Osteocyte (in vitro differentiated cells): Measurements from ENCODE around the gene UPP1. TPM values are rescaled to one million over a fixed set of nuclear protein-coding genes. Genes with fewer than 3 reads are reported as not detected.

Experiments
- DNase-seq: peaks from one replicate; pipeline ENCODE4 v3.0.0; 2021; ENCODE audit warnings: mixed read lengths; ENCODE audit not compliant: unreplicated experiment; ENCODE audit errors: extremely low spot score
- H3K27ac Mint-ChIP-seq: one replicate; pipeline ENCODE4 v1.8.0; 2021; ENCODE audit warnings: mild to moderate bottlenecking, mixed read lengths; ENCODE audit not compliant: unreplicated experiment
- H3K27me3 Mint-ChIP-seq: one replicate; pipeline ENCODE4 v1.8.0; 2021; ENCODE audit warnings: mixed read lengths; ENCODE audit not compliant: unreplicated experiment
- H3K36me3 Mint-ChIP-seq: one replicate; pipeline ENCODE4 v1.8.0; 2021; ENCODE audit warnings: mixed read lengths; ENCODE audit not compliant: unreplicated experiment
- H3K4me1 Mint-ChIP-seq: one replicate; pipeline ENCODE4 v1.8.0; 2021; ENCODE audit warnings: mixed read lengths; ENCODE audit not compliant: unreplicated experiment
- H3K4me3 Mint-ChIP-seq: one replicate; pipeline ENCODE4 v1.8.0; 2021; ENCODE audit warnings: mild to moderate bottlenecking, moderate library complexity, mixed read lengths; ENCODE audit not compliant: unreplicated experiment
- H3K9me3 Mint-ChIP-seq: one replicate; pipeline ENCODE4 v1.8.0; 2021; ENCODE audit warnings: mixed read lengths; ENCODE audit not compliant: unreplicated experiment
- CTCF ChIP-seq: fragments of 200-600 bp; sonication (generic); IDR thresholded peaks from 2 replicates; pipeline ENCODE4 v1.5.0; 2021; ENCODE audit warnings: antibody characterized with exemption, mild to moderate bottlenecking, moderate library complexity
- total RNA-seq: library from RNA; stranded (reverse); gene quantifications from 2 replicates; pipeline ENCODE4 v1.2.1, GENCODE V29; 2021

UPP1 gene
- total RNA-seq, 1 donor from 2014 or later: 27.3 TPM

- Mint-ChIP-seq H3K27ac (no peak overlapping the region), H3K36me3 (no peaks in the 10 kb centered on the region)
- no peak for TF ChIP-seq CTCF
Observed at GRCh38 chr7:48148311-48148710, 59.2 kb downstream of the UPP1 start.

GRCh38 chr7:48149058-48149457 is 60.0 kb downstream of the UPP1 start:
- Mint-ChIP-seq H3K4me1 (no peaks in the 10 kb centered on the region), H3K4me3 (no peak overlapping the region), H3K27me3 (peaks cover 40% of the 10 kb centered on the region), H3K9me3 (no peaks in the 10 kb centered on the region), H3K27ac (no peak overlapping the region), H3K36me3 (no peaks in the 10 kb centered on the region)
- no peak for TF ChIP-seq CTCF
- DNase-seq: no peak

More at GRCh38 chr7:48148311-48148710, 59.2 kb downstream of the UPP1 start:
- Mint-ChIP-seq H3K4me3 (no peak overlapping the region), H3K9me3 (no peaks in the 10 kb centered on the region), H3K27me3 (peaks cover 44% of the 10 kb centered on the region), H3K4me1 (no peaks in the 10 kb centered on the region)
- DNase-seq: no peak

GRCh38 chr7:48150086-48150485 is 61.0 kb downstream of the UPP1 start:
- no peak for TF ChIP-seq CTCF
- Mint-ChIP-seq H3K9me3 (no peaks in the 10 kb centered on the region), H3K27me3 (peaks cover 41% of the 10 kb centered on the region), H3K27ac (no peak overlapping the region), H3K36me3 (no peaks in the 10 kb centered on the region), H3K4me1 (no peaks in the 10 kb centered on the region), H3K4me3 (no peak overlapping the region)
- no peak for DNase-seq

- H3K4me1 Mint-ChIP-seq: peaks cover 12% of the 10 kb centered on the region
- TF ChIP-seq CTCF: peak; percentile 81
- no peak overlapping the region for H3K4me3 Mint-ChIP-seq
- no peak overlapping the region for H3K27ac Mint-ChIP-seq
- DNase-seq: no peak
- peaks cover 21% of the 10 kb centered on the region for H3K27me3 Mint-ChIP-seq
- H3K36me3 Mint-ChIP-seq: no peaks in the 10 kb centered on the region
- H3K9me3 Mint-ChIP-seq: no peaks in the 10 kb centered on the region
Observed at GRCh38 chr7:48154792-48155413, 65.8 kb downstream of the UPP1 start.

Other genes starting within 250 kb of the UPP1 start
- 0.05 and 0.13 TPM in 2 replicates for gene PKD1L1, start 140.8 kb upstream of the UPP1 start, total RNA-seq
- 28.8 and 33.9 TPM in 2 replicates for gene HUS1, start 109.7 kb upstream of the UPP1 start, total RNA-seq
- gene SUN3, start 60.2 kb upstream of the UPP1 start, total RNA-seq: not detected in 2 replicates
- gene C7orf57, start 53.7 kb upstream of the UPP1 start, total RNA-seq: not detected in 2 replicates
- gene ABCA13, start 82.2 kb downstream of the UPP1 start, total RNA-seq: 0.63 and 1.1 TPM in 2 replicates